Cardiac fibroblast (primary cell): ENCODE measurements around the gene ALG8.
"Not testable (repeated sequence)": the region's sequence is repeated elsewhere in the genome, so short reads cannot be mapped to it uniquely, and the experiment has no call there.

Experiments used
- DNase-seq, 2 donors: peaks; one replicate each; pipeline versions ENCODE4 v3.0.0 to v3.0.0-alpha.2; 2010; ENCODE audit warnings: low read depth in 2 of 2
- H3K4me3 ChIP-seq, 2 donors: replicated peaks in 1 of 2; 1 replicate in 1 of 2; 2 replicates in 1 of 2; pipeline ENCODE4 v1.5.1; 2011; ENCODE audit warnings: low read depth in 2 of 2, low read length in 2 of 2, mild to moderate bottlenecking in 2 of 2, moderate library complexity in 1 of 2
- CTCF ChIP-seq: IDR thresholded peaks from one replicate; pipeline ENCODE4 v1.5.1; 2011; ENCODE audit warnings: low read depth, mild to moderate bottlenecking, low read length, inconsistent platforms

ALG8 gene

GRCh38 chr11:78062671-78063070, 76.8 kb downstream of the ALG8 start:
- no peak overlapping the region for H3K4me3 ChIP-seq
- no peak for TF ChIP-seq CTCF
- no peak for DNase-seq

GRCh38 chr11:78061921-78062311, 77.5 kb downstream of the ALG8 start:
- no peak for TF ChIP-seq CTCF
- no peak overlapping the region for H3K4me3 ChIP-seq
- peak in 1 of 2 donors; percentile 30 for DNase-seq

- TF ChIP-seq CTCF = no peak
- DNase-seq = peak in 1 of 2 donors; percentile 24
- H3K4me3 ChIP-seq = no peak overlapping the region
Observed at GRCh38 chr11:78061088-78061920, 78.1 kb downstream of the ALG8 start.

GRCh38 chr11:78060533-78060932, 78.9 kb downstream of the ALG8 start:
- no peak overlapping the region for H3K4me3 ChIP-seq
- no peak for TF ChIP-seq CTCF
- no peak for DNase-seq

GRCh38 chr11:78059749-78060328, 79.6 kb downstream of the ALG8 start:
- DNase-seq, H3K4me3 ChIP-seq: not testable (repeated sequence)

- TF ChIP-seq CTCF = no peak
Observed at GRCh38 chr11:78057462-78058055, 81.9 kb downstream of the ALG8 start.

GRCh38 chr11:78056093-78056492, 83.3 kb downstream of the ALG8 start:
- no peak overlapping the region for H3K4me3 ChIP-seq
- TF ChIP-seq CTCF = no peak
- no peak for DNase-seq

More at GRCh38 chr11:78057462-78058055, 81.9 kb downstream of the ALG8 start:
- no peak overlapping the region for H3K4me3 ChIP-seq
- no peak for DNase-seq
